SK-N-SH (cell line): ENCODE data around the gene CEP55.

Experiments
- POLR2AphosphoS5 ChIP-seq: IDR thresholded peaks from 2 replicates; pipeline ENCODE4 v1.6.1; 2012; ENCODE audit warnings: low read depth, low read length
- REST ChIP-seq: IDR thresholded peaks from 2 replicates; pipeline ENCODE4 v1.6.1; 2012; ENCODE audit warnings: mild to moderate bottlenecking, low read depth, low read length, moderate library complexity
- TCF12 ChIP-seq: IDR thresholded peaks from 2 replicates; pipeline ENCODE4 v1.4.0; 2012

- TF ChIP-seq POLR2AphosphoS5 (no peak), REST (no peak), TCF12 (no peak)
Measured at GRCh38 chr10:93454736-93455135, 41.7 kb upstream of the CEP55 start.
